GM23338 (cell line): ENCODE data around the gene STK16. TPM values are rescaled to one million over a fixed set of nuclear protein-coding genes. Genes with fewer than 3 reads are reported as not detected.

Experiments used
- ATAC-seq: fragments of 200-7000 bp; cut with Tn5 transposase; 3 replicates; pipeline ENCODE4 v1.9.1; 2020
- DNase-seq: peaks from one replicate; pipeline ENCODE4 v3.0.0-alpha.2; 2015; ENCODE audit warnings: low spot score
- H2AFZ ChIP-seq: fragments of 200-600 bp; sonication (generic); 2 replicates; pipeline ENCODE4 v1.8.0; 2016; ENCODE audit warnings: antibody characterized with exemption, mild to moderate bottlenecking, moderate library complexity
- H3F3A ChIP-seq: fragments of 200-600 bp; sonication (generic); replicated peaks from 2 replicates; pipeline ENCODE4 v1.8.0; 2017; ENCODE audit warnings: antibody characterized with exemption, mixed run types, low read depth
- H3K27ac ChIP-seq: fragments of 200-600 bp; sonication (generic); 2 replicates; pipeline ENCODE4 v1.6.1; 2016; ENCODE audit warnings: low read depth
- H3K27me3 ChIP-seq: fragments of 200-600 bp; sonication (generic); 2 replicates; pipeline ENCODE4 v1.8.0; 2016; ENCODE audit warnings: mild to moderate bottlenecking, mixed run types, moderate library complexity; ENCODE audit not compliant: insufficient read depth
- H3K36me3 ChIP-seq: fragments of 200-600 bp; sonication (generic); 2 replicates; pipeline ENCODE4 v1.8.0; 2016; ENCODE audit warnings: mild to moderate bottlenecking; ENCODE audit not compliant: insufficient read depth
- H3K4me1 ChIP-seq: fragments of 200-600 bp; sonication (generic); 2 replicates; pipeline ENCODE4 v1.8.0; 2016; ENCODE audit warnings: mild to moderate bottlenecking, moderate library complexity; ENCODE audit not compliant: insufficient read depth
- H3K4me2 ChIP-seq: fragments of 200-600 bp; sonication (generic); 2 replicates; pipeline ENCODE4 v1.7.1; 2017; ENCODE audit warnings: mixed run types
- H3K4me3 ChIP-seq: fragments of 200-600 bp; sonication (generic); 2 replicates; pipeline ENCODE4 v1.6.1; 2016; ENCODE audit warnings: mixed run types
- H3K79me2 ChIP-seq: fragments of 200-600 bp; sonication (generic); replicated peaks from 2 replicates; pipeline ENCODE4 v1.8.0; 2017; ENCODE audit warnings: mild to moderate bottlenecking; ENCODE audit not compliant: insufficient read depth
- H3K9me2 ChIP-seq: fragments of 200-600 bp; sonication (generic); 2 replicates; pipeline ENCODE4 v1.8.0; 2017; ENCODE audit not compliant: insufficient read depth
- H4K20me1 ChIP-seq: fragments of 200-600 bp; sonication (generic); replicated peaks from 2 replicates; pipeline ENCODE4 v1.8.0; 2017; ENCODE audit warnings: mild to moderate bottlenecking; ENCODE audit not compliant: insufficient read depth
- H3K27ac Mint-ChIP-seq: 2 replicates; pipeline ENCODE4 v1.8.0; 2020; ENCODE audit warnings: inconsistent platforms, mild to moderate bottlenecking, moderate library complexity, mixed read lengths
- H3K27me3 Mint-ChIP-seq: 3 replicates; pipeline ENCODE4 v1.8.0; 2022; ENCODE audit warnings: low read depth, mild to moderate bottlenecking, moderate library complexity, mixed read lengths, inconsistent platforms; ENCODE audit not compliant: insufficient read depth, poor library complexity
- H3K36me3 Mint-ChIP-seq: 3 replicates; pipeline ENCODE4 v1.8.0; 2021; ENCODE audit warnings: low read depth, mild to moderate bottlenecking, inconsistent platforms, moderate library complexity, mixed read lengths
- H3K4me1 Mint-ChIP-seq: 3 replicates; pipeline ENCODE4 v1.8.0; 2020; ENCODE audit warnings: mild to moderate bottlenecking, inconsistent platforms, mixed read lengths
- H3K4me3 Mint-ChIP-seq: 3 replicates; pipeline ENCODE4 v1.8.0; 2021; ENCODE audit warnings: moderate library complexity, mild to moderate bottlenecking, inconsistent platforms, mixed read lengths
- H3K9me3 Mint-ChIP-seq: 3 replicates; pipeline ENCODE4 v1.8.0; 2020; ENCODE audit warnings: moderate library complexity, mild to moderate bottlenecking, inconsistent platforms, mixed read lengths
- CREB1 ChIP-seq: fragments of 250-450 bp; sonication (Bioruptor Pico); IDR thresholded peaks from 2 replicates; pipeline ENCODE4 v1.5.0; 2020; ENCODE audit warnings: low read depth, mild to moderate bottlenecking, moderate library complexity
- EZH2 ChIP-seq: fragments of 200-600 bp; sonication (generic); IDR thresholded peaks from one replicate; pipeline ENCODE4 v1.8.0; 2017; ENCODE audit warnings: antibody characterized with exemption, mild to moderate bottlenecking, low read depth; ENCODE audit not compliant: unreplicated experiment
- JUNB ChIP-seq: IDR thresholded peaks from one replicate; pipeline ENCODE4 v1.6.1; 2016; ENCODE audit warnings: antibody characterized with exemption; ENCODE audit not compliant: unreplicated experiment
- NANOG ChIP-seq: IDR thresholded peaks from 2 replicates; pipeline ENCODE4 v1.6.1; 2016; ENCODE audit warnings: antibody characterized with exemption, borderline replicate concordance
- POLR2AphosphoS5 ChIP-seq: IDR thresholded peaks from 2 replicates; pipeline ENCODE4 v1.6.1; 2016; ENCODE audit warnings: antibody characterized with exemption, low read depth
- STAT1 ChIP-seq: IDR thresholded peaks from one replicate; pipeline ENCODE4 v1.6.1; 2016; ENCODE audit warnings: antibody characterized with exemption; ENCODE audit not compliant: unreplicated experiment
- ZNF114 ChIP-seq: fragments of 250-450 bp; sonication (Bioruptor Pico); IDR thresholded peaks from 2 replicates; pipeline ENCODE4 v1.5.0; 2020; ENCODE audit warnings: mild to moderate bottlenecking, moderate library complexity
- ZNF331 ChIP-seq: fragments of 250-450 bp; sonication (Bioruptor Pico); IDR thresholded peaks from 2 replicates; pipeline ENCODE4 v1.5.0; 2020; ENCODE audit warnings: low read depth, mild to moderate bottlenecking, moderate library complexity
- polyA plus RNA-seq: library from polyadenylated mRNA; unstranded; fragments of >200 nt; fragmentation: Nextera tagmentation; extraction: Ambion mirVana; gene quantifications from 2 replicates; pipeline ENCODE4 v1.2.1, GENCODE V29; 2016
- total RNA-seq: library from RNA; depleted of rRNA; stranded (reverse); fragments of >200 nt; shearing (Covaris generic); gene quantifications from 2 replicates; pipeline ENCODE4 v1.2.3, GENCODE V29; 2014
- TF ChIP-seq, protein P1 (sequence below): fragments of 250-450 bp; sonication (Bioruptor Pico); IDR thresholded peaks from 2 replicates; pipeline ENCODE4 v1.5.0; 2020; ENCODE audit warnings: mild to moderate bottlenecking, moderate library complexity
- TF ChIP-seq, protein P2 (sequence below): IDR thresholded peaks from 2 replicates; pipeline ENCODE4 v1.6.1; 2016; ENCODE audit warnings: antibody characterized with exemption
- TF ChIP-seq, protein P3 (sequence below): IDR thresholded peaks from one replicate; pipeline ENCODE4 v1.6.1; 2018; ENCODE audit warnings: antibody characterized with exemption; ENCODE audit not compliant: unreplicated experiment

STK16 gene
- total and polyA plus RNA-seq, 2 experiments from 2014 or later, result 3.1 to 17.0 TPM

DNA sequence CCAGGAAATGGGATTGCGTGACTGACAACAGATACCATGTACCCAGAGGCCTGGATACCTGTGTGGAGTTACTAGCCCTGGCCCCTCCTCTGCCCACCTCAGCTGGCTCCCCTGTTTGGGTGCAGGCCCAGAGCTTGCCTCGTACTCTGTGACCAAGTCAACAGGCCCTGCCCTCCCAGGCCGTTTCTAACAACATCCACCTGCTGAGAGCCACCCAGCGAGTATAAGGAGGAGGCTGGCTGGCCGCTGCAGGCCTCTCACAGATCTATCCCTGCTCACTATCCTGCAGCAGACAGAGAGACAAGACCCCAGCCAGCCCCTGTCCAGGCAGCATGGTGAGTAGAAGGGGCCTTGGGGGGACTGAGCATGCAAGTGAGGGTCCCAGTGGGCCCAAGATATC lies 21.0 kb downstream of the STK16 start:
- no peaks in the 10 kb centered on the region for H3F3A ChIP-seq
- H4K20me1 ChIP-seq, result no peaks in the 10 kb centered on the region
- peak; percentile 85 for ATAC-seq
- H3K4me1 ChIP-seq, result no peaks in the 10 kb centered on the region
- DNase-seq, result no peak
- H3K4me2 ChIP-seq, result no peak overlapping the region
- no peaks in the 10 kb centered on the region for H3K79me2 ChIP-seq
- H3K9me2 ChIP-seq, result no peaks in the 10 kb centered on the region
- no peaks in the 10 kb centered on the region for H3K9me3 Mint-ChIP-seq
- no peaks in the 10 kb centered on the region for H3K4me1 Mint-ChIP-seq
- H3K27ac ChIP-seq, result no peak overlapping the region
- no peaks in the 10 kb centered on the region for H3K27me3 ChIP-seq
- H3K4me3 Mint-ChIP-seq, result no peak overlapping the region
- H3K36me3 ChIP-seq, result no peaks in the 10 kb centered on the region
- no peak overlapping the region for H3K4me3 ChIP-seq
- TF ChIP-seq NANOG (no peak), STAT1 (no peak), EZH2 (no peak)
- peaks cover 17% of the 10 kb centered on the region for H3K27me3 Mint-ChIP-seq
- H3K27ac Mint-ChIP-seq, result no peak overlapping the region
- no peak overlapping the region for H2AFZ ChIP-seq
- no peaks in the 10 kb centered on the region for H3K36me3 Mint-ChIP-seq

DNA sequence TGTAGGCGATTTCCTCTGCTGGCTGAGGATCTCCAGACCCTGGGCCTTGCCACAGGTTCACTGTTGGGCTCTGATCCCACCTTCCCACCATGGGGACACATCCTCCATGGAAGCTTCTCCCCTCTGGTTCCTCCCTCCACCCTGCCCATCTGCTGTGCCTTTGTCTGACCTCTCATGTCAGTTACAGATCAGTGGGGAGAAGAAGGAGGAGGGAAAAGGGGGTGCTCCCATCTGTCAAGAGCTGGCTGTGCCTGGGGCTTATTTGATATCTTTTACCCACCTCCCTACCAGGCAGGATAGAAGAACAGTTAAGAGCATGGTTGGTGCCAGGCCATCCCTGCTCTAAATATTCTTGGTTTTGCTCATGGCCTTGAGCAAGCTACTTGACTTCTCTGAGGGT lies 21.6 kb downstream of the STK16 start:
- Histone ChIP-seq H3F3A (no peaks in the 10 kb centered on the region), H3K27ac (no peak overlapping the region), H3K79me2 (no peaks in the 10 kb centered on the region), H3K4me3 (no peak overlapping the region), H3K27me3 (no peaks in the 10 kb centered on the region), H3K9me2 (no peaks in the 10 kb centered on the region), H3K4me2 (no peak overlapping the region), H4K20me1 (no peaks in the 10 kb centered on the region), H2AFZ (no peak overlapping the region), H3K36me3 (no peaks in the 10 kb centered on the region), H3K4me1 (no peaks in the 10 kb centered on the region)
- ATAC-seq, result no peak
- H3K4me3 Mint-ChIP-seq, result no peak overlapping the region
- DNase-seq, result no peak
- peaks cover 19% of the 10 kb centered on the region for H3K27me3 Mint-ChIP-seq
- H3K4me1 Mint-ChIP-seq, result no peaks in the 10 kb centered on the region
- H3K27ac Mint-ChIP-seq, result no peak overlapping the region
- H3K36me3 Mint-ChIP-seq, result no peaks in the 10 kb centered on the region
- H3K9me3 Mint-ChIP-seq, result no peaks in the 10 kb centered on the region
- TF ChIP-seq NANOG (no peak), ZNF331 (CRISPR knock-in tag) (no peak), JUNB (no peak), POLR2AphosphoS5 (no peak), CREB1 (CRISPR knock-in tag) (no peak), EZH2 (no peak), ZNF114 (CRISPR knock-in tag) (no peak), STAT1 (no peak)
- TF ChIP-seq, protein P1, sequence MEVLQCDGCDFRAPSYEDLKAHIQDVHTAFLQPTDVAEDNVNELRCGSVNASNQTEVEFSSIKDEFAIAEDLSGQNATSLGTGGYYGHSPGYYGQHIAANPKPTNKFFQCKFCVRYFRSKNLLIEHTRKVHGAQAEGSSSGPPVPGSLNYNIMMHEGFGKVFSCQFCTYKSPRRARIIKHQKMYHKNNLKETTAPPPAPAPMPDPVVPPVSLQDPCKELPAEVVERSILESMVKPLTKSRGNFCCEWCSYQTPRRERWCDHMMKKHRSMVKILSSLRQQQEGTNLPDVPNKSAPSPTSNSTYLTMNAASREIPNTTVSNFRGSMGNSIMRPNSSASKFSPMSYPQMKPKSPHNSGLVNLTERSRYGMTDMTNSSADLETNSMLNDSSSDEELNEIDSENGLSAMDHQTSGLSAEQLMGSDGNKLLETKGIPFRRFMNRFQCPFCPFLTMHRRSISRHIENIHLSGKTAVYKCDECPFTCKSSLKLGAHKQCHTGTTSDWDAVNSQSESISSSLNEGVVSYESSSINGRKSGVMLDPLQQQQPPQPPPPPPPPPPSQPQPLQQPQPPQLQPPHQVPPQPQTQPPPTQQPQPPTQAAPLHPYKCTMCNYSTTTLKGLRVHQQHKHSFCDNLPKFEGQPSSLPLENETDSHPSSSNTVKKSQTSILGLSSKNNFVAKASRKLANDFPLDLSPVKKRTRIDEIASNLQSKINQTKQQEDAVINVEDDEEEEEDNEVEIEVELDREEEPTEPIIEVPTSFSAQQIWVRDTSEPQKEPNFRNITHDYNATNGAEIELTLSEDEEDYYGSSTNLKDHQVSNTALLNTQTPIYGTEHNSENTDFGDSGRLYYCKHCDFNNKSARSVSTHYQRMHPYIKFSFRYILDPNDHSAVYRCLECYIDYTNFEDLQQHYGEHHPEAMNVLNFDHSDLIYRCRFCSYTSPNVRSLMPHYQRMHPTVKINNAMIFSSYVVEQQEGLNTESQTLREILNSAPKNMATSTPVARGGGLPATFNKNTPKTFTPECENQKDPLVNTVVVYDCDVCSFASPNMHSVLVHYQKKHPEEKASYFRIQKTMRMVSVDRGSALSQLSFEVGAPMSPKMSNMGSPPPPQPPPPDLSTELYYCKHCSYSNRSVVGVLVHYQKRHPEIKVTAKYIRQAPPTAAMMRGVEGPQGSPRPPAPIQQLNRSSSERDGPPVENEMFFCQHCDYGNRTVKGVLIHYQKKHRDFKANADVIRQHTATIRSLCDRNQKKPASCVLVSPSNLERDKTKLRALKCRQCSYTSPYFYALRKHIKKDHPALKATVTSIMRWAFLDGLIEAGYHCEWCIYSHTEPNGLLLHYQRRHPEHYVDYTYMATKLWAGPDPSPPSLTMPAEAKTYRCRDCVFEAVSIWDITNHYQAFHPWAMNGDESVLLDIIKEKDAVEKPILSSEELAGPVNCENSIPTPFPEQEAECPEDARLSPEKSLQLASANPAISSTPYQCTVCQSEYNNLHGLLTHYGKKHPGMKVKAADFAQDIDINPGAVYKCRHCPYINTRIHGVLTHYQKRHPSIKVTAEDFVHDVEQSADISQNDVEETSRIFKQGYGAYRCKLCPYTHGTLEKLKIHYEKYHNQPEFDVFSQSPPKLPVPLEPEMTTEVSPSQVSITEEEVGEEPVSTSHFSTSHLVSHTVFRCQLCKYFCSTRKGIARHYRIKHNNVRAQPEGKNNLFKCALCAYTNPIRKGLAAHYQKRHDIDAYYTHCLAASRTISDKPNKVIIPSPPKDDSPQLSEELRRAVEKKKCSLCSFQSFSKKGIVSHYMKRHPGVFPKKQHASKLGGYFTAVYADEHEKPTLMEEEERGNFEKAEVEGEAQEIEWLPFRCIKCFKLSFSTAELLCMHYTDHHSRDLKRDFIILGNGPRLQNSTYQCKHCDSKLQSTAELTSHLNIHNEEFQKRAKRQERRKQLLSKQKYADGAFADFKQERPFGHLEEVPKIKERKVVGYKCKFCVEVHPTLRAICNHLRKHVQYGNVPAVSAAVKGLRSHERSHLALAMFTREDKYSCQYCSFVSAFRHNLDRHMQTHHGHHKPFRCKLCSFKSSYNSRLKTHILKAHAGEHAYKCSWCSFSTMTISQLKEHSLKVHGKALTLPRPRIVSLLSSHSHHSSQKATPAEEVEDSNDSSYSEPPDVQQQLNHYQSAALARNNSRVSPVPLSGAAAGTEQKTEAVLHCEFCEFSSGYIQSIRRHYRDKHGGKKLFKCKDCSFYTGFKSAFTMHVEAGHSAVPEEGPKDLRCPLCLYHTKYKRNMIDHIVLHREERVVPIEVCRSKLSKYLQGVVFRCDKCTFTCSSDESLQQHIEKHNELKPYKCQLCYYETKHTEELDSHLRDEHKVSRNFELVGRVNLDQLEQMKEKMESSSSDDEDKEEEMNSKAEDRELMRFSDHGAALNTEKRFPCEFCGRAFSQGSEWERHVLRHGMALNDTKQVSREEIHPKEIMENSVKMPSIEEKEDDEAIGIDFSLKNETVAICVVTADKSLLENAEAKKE (CRISPR knock-in tag), result no peak
- TF ChIP-seq, protein P2, sequence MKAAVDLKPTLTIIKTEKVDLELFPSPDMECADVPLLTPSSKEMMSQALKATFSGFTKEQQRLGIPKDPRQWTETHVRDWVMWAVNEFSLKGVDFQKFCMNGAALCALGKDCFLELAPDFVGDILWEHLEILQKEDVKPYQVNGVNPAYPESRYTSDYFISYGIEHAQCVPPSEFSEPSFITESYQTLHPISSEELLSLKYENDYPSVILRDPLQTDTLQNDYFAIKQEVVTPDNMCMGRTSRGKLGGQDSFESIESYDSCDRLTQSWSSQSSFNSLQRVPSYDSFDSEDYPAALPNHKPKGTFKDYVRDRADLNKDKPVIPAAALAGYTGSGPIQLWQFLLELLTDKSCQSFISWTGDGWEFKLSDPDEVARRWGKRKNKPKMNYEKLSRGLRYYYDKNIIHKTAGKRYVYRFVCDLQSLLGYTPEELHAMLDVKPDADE, result no peak
- TF ChIP-seq, protein P3, sequence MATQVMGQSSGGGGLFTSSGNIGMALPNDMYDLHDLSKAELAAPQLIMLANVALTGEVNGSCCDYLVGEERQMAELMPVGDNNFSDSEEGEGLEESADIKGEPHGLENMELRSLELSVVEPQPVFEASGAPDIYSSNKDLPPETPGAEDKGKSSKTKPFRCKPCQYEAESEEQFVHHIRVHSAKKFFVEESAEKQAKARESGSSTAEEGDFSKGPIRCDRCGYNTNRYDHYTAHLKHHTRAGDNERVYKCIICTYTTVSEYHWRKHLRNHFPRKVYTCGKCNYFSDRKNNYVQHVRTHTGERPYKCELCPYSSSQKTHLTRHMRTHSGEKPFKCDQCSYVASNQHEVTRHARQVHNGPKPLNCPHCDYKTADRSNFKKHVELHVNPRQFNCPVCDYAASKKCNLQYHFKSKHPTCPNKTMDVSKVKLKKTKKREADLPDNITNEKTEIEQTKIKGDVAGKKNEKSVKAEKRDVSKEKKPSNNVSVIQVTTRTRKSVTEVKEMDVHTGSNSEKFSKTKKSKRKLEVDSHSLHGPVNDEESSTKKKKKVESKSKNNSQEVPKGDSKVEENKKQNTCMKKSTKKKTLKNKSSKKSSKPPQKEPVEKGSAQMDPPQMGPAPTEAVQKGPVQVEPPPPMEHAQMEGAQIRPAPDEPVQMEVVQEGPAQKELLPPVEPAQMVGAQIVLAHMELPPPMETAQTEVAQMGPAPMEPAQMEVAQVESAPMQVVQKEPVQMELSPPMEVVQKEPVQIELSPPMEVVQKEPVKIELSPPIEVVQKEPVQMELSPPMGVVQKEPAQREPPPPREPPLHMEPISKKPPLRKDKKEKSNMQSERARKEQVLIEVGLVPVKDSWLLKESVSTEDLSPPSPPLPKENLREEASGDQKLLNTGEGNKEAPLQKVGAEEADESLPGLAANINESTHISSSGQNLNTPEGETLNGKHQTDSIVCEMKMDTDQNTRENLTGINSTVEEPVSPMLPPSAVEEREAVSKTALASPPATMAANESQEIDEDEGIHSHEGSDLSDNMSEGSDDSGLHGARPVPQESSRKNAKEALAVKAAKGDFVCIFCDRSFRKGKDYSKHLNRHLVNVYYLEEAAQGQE, result no peak
